ENCODE measurements around the gene TSPAN31.
A peak's percentile ranks its signal among the peaks of the same experiment; 100 is the strongest.
"Not testable (repeated sequence)": the region's sequence is repeated elsewhere in the genome, so short reads cannot be mapped to it uniquely, and the experiment has no call there.

The TSPAN31 gene, protein sequence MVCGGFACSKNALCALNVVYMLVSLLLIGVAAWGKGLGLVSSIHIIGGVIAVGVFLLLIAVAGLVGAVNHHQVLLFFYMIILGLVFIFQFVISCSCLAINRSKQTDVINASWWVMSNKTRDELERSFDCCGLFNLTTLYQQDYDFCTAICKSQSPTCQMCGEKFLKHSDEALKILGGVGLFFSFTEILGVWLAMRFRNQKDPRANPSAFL

DNA sequence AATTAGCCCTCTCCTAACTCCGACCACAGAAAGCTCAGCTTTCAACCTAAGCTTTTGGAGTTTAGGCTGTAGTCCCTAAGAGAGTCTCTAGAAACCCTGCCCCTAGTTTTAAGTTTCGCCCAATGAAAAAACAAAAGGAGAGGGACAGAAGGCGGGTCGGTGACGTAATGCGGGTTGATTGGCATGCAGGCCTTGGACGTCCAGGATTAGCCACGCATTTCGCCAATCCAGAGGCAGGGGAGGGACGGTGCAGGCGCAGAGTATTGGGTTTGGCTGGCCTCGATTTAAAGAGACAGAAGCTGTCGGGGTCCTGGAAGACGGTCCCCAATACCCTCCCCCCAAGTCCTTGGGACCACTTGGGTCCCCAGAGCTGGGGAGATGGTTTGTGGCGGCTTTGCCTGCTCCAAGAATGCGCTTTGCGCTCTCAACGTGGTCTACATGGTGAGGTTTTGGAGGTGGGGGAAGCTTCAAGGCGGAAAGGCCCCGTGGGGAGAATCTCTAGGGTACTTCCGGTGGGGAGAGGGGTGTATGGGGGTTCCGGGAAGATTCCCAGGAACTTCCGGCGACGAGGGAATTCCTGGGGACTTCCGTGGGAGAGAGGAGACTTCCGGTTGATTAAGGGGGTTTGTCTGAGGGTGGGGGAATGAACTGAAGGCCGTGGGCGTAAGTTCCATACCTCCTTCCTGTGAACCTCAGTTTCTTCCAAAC lies at the start of gene TSPAN31:
Gene TSPAN31 (plus strand): TSS at position 263 of the 708 bp plus-strand sequence. CDS start 116 bp downstream, at position 379.
- peak; percentile 95 for DNase-seq (ENCODE audit: low spot score)

DNA sequence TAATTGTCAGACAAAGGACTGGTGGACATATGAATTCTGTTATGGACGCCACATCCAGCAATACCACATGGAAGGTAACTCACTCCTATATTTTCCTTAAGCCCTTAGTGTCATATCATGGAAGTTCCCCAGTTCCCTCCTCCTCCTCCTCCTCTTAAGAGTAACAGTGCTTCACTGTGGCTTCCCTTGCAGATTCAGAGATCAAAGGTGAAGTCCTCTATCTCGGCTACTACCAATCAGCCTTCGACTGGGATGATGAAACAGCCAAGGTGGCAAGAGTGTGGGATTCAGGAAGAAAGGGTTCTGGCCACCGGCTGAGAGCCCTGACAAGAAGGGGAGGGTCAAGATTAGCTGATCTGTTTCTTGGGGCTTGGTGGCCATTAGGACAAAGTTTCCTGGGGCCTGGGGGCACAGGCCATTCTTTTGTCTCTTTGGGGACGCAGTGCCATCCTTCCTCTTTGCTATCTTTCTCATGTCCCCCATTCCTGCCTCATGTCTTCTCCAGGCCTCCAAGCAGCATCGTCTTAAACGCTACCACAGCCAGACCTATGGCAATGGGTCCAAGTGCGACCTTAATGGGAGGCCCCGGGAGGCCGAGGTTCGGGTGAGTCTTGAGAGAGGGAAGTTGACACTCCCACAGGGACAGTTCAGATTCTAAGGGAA lies 48.9 kb upstream of the TSPAN31 start:
- no peak for DNase-seq (ENCODE audit: low spot score)

DNA sequence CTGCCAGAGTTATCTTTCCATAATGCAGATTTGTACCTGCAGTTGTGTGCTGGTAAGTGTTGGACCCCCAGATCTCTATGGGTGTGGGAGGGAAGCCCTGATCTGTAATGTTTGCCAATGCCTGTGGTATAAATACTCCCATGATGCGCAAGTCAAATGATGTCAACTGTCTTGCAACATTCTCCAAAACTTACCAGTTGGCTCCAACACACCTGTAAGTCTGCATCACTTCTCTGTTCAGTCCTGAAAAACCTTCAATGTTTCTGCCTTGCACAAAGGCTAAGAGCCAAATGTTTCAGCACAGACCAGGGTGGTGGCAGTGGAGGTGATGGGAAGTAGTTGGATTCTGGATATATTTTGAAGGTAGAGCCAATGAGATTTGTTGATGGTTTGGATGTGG lies 47.8 kb upstream of the TSPAN31 start:
- DNase-seq (ENCODE audit: low spot score): no peak

DNA sequence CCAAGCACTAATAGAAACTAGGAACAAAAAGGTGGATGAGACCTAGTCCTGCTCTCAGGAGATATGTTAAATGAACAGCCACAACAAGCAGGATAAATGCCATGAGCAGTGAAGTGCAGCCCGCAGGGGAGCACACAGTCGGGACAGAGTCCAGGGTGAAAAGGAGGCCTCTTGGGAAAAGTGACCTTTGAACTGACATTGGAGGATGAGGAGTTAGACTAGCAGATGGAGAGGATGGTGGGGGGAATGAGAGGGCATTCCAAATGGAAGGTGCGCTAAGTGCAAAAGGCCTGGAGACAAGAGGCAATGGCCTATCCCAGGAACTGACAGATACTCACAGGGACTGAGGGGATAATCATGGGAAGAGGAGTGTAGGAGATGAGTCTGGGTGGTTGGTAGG lies 46.4 kb upstream of the TSPAN31 start:
- DNase-seq (ENCODE audit: low spot score): no peak

DNA sequence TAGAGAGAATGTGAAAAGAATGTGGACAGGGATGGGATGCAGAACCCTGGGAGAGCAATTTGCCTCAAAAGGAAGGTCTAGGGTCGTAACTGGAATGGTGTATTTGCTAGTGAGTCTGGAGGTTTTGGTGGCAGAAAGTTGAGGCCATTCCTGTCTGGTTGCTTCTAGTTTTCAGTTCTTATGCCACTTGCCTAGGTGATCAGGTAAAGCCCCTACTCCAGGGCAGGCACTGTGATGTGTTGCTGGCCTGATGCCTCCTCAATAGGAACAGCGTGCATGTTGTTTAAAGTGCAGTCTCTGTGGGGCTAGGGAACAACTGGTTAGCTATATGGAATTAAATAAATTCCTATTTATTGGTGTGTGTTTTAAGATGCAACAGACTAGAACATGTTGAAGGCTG lies 44.5 kb upstream of the TSPAN31 start:
- no peak for DNase-seq (ENCODE audit: low spot score)

DNA sequence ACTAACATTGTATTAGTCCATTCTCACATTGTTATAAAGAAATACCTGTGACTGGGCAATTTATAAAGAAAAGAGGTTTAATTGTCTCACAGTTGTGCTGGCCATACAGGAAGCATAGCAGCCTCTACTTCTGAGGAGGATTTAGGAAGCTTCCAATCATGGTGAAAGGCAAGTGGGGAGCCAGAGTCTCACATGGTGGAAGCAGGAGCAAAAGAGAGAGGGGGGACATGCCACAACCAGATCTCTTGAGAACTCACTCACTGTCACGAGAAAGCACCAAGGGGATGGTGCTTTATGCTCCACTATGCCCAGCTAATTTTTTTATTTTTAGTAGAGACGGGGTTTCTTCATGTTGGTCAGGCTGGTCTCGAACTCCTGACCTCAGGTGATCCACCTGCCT lies 37.6 kb upstream of the TSPAN31 start:
- DNase-seq (ENCODE audit: low spot score): no peak

DNA sequence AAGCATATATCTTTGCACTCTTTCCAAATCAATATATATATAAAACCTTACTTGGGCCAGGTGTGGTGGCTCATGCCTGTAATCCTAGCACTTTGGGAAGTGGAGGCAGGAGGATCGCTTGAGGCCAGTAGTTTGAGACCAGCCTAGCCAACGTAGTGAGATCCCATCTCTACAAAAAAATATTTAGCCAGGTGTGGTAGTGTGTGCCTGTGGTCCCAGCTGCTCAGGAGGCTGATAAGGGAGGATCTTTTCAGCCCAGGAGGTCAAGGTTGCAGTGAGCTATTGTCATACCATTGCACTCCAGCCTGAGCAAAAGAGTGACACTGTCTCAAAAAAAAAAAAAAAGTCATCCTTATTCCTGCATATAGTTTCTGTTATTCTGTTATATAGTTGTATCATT lies 36.5 kb upstream of the TSPAN31 start:
- no peak for DNase-seq (ENCODE audit: low spot score)

DNA sequence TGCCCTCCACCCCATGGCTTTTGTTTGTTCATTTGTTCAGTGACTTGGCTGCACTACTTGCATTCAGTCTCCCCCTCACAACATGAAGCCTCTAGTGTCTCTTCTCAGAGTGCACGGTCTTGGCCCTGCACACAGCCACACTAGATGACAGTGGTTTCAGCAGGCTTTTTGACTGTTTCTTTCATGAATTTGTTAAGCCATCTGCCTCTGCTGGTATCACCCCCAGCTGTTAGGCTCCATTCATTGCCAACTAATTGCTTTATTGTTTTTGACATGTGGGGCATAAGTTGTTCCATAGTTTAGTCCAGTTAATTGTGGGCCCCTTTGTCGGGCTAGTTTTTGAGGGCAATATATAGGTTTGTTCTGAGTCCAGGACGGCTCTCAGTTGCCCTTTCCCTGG lies 32.1 kb upstream of the TSPAN31 start:
- DNase-seq (ENCODE audit: low spot score): no peak

DNA sequence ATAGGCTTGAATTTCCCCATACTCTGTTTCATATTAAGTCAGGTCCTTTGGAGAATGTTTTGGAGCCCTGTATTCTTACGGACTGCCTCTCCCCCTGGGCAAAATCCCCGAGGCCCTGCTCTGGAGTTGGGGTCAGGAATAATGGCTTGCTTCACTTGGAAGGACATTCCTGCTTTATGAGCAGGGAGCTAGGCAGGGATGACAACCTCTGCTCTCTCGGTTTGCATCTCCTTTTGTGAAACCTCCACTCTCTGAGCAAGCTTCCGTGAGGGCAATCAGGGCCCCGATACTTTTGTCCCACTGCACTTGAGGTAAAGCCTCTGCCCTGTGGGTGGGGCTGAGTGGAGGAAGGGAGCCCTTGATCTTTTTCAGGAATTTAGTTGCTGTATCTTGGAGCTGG lies 31.6 kb upstream of the TSPAN31 start:
- DNase-seq (ENCODE audit: low spot score): no peak

DNA sequence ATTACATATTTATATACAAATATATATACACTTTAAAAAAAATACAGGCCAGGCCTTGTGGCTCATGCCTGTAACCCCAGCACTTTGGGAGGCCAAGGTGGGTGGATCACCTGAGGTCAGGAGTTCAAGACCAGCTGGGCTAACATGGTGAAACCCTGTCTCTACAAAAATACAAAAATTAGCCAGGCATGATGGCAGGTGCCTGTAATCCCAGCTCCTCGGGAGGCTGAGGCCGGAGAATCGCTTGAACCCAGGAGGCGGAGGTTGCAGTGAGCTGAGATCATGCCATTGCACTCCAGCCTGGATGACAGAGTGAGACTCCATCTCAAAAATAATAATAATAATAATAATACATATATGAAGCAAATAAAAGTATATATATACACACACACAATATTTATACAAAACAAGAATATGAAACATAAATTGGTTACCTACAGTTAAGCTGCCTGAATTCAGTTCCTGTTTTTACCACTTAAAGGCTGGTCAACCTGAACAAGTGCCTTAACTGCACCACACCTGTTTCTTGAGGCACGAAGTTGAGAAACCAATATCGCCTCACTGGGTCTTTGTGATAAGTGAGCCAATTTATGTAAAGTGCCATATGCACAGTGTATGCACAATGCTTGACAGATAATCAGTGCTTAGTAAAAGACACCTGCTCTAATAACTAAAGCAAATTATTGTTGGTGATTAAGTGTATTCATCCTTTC lies 29.6 kb upstream of the TSPAN31 start:
- DNase-seq (ENCODE audit: low spot score): not testable (repeated sequence)

DNA sequence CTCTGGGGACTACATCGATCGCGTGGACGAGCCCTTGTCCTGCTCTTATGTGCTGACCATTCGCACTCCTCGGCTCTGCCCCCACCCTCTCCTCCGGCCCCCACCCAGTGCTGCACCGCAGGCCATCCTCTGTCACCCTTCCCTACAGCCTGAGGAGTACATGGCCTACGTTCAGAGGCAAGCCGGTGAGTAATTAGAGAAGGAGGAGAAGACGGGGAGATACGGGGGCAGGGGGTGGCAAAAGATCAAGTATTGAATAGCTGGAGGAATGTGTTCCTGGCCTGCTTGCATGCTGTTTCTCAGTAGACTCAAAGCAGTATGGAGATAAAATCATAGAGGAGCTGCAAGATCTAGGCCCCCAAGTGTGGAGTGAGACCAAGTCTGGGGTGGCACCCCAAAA lies 29.1 kb upstream of the TSPAN31 start:
- no peak for DNase-seq (ENCODE audit: low spot score)

DNA sequence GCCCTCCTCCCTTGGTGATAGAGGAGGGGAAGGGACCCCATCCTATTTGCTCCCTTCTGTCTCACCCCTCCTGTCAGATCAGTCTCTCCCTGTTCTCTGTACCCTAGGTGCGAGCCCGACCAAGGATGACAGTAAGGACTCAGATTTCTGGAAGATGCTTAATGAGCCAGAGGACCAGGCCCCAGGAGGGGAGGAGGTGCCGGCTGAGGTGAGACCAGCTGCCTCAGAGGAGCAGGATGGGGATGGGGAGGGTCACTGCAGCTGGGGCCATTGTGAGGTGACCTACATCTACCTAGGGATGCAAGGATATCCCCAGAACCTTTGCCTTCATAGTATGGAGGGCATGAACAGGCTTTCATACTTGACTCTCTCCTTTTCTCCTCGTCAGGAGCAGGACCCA lies 28.5 kb upstream of the TSPAN31 start:
- no peak for DNase-seq (ENCODE audit: low spot score)

DNA sequence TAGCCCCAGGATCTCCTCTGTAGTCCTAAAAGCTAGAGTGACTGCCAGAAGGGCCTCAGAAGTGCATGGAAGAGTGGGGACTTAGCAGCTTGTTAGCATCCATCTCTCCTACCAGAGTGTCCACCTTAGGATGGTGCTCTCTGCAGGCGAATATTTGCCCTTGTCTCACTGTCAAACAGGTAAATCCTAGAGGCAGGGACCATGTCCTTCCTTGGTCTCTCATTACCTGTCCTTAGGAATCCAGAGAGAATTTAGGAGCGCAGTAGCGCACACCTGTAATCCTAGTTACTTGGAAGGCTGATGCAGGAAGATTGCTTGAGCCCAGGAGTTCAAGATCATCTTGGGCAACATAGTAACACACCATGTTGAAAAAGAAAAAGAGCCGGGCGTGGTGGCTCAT lies 27.7 kb upstream of the TSPAN31 start:
- DNase-seq (ENCODE audit: low spot score): no peak

DNA sequence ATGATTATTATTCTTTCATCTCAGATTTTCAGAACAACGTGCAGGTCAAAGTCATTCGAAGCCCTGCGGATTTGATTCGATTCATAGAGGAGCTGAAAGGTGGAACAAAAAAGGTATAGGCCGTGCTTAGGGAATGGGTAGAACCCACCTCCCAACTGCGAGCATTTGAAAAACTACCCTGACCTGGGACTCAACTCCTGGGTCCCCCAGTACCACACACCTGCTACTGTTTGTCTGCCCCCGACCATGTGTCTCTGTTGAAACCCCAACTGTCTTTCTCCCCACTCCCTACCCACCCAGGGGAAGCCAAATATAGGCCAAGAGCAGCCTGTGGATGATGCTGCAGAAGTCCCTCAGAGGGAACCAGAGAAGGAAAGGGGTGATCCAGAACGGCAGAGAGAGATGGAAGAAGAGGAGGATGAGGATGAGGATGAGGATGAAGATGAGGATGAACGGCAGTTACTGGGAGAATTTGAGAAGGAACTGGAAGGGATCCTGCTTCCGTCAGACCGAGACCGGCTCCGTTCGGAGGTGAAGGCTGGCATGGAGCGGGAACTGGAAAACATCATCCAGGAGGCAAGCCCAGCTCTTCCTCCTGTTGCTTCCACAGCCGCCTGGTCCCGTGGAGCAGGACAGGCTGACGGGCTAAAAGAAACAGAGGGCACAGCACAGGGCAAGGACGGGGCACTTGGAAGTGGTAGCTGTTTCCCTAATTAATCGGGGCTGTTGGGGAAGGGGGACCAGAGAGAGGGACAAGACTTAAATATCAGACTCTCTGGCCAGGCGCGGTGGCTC lies 26.8 kb upstream of the TSPAN31 start:
- DNase-seq (ENCODE audit: low spot score): no peak

DNA sequence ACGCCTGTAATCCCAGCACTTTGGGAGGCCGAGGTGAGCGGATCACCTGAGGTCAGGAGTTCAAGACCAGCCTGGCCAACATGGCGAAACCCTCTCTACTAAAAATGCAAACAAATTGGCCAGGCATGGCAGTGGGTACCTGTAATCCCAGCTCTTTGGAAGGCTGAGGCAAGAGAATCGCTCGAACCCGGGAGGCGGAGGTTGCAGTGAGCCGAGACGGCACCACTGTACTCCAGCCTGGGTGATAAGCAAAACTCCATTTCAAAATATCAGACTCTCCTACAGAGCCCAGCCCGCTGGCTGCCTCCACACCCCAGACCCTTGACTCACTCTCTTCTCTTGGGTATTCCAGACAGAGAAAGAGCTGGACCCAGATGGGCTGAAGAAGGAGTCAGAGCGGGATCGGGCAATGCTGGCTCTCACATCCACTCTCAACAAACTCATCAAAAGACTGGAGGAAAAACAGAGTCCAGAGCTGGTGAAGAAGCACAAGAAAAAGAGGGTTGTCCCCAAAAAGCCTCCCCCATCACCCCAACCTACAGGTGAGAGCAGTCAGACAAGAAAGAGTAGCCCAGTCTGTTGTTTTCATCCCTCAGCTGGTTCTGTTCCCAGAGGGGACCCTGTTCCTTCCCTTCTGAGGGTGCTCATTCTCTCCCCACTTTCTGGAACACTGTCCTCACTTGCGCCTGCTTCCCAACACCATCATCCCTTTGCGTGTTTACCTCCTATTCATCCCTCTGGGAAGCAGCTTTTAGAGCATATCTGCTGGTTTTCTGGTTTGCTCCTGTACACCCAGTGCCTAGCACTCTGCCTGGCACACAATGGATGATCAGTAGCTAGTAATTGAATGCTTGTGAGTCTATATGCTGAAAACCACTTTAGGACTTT lies 26.0 kb upstream of the TSPAN31 start:
- DNase-seq (ENCODE audit: low spot score): no peak

DNA sequence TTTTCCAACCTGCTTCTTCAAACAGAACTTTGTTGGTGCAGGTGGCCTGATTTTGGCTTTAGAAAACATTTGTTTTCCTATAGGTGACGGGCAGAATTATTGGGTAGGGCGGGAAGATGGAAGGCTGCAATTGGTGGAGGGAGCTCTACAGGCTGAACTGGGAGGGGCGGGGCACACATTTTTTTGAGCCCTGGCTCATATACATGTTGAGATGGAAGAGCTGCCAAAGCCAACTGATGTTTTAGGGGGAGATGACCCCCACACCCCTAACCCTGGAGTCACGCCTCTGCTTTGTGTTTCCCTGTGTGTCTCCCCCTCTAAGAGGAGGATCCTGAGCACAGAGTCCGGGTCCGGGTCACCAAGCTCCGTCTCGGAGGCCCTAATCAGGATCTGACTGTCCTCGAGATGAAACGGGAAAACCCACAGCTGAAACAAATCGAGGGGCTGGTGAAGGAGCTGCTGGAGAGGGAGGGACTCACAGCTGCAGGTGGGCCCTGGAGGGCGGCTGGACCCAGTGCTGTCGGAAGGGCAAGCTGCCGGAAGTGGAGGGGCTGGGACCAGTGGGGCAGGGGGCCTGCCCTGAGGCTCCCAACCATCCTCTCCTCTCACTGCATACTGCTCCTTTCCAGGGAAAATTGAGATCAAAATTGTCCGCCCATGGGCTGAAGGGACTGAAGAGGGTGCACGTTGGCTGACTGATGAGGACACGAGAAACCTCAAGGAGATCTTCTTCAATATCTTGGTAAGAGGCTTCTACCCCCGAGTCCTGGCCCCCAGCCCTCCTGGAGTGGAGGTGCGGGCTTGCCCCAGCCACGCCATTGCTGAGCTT lies 24.8 kb upstream of the TSPAN31 start:
- no peak for DNase-seq (ENCODE audit: low spot score)

DNA sequence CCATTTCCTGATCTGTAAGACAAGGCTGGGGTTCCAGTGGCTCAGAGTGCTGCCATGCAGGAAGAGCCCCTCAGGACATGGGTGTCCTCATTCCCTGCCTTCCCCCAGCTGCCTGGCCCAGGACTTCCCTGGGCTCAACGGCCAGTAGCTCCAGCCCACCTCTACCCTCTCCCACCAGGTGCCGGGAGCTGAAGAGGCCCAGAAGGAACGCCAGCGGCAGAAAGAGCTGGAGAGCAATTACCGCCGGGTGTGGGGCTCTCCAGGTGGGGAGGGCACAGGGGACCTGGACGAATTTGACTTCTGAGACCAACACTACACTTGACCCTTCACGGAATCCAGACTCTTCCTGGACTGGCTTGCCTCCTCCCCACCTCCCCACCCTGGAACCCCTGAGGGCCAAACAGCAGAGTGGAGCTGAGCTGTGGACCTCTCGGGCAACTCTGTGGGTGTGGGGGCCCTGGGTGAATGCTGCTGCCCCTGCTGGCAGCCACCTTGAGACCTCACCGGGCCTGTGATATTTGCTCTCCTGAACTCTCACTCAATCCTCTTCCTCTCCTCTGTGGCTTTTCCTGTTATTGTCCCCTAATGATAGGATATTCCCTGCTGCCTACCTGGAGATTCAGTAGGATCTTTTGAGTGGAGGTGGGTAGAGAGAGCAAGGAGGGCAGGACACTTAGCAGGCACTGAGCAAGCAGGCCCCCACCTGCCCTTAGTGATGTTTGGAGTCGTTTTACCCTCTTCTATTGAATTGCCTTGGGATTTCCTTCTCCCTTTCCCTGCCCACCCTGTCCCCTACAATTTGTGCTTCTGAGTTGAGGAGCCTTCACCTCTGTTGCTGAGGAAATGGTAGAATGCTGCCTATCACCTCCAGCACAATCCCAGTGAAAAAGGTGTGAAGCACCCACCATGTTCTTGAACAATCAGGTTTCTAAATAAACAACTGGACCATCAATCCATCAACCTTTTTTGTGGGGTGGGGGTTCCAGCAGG lies 23.9 kb upstream of the TSPAN31 start:
- no peak for DNase-seq (ENCODE audit: low spot score)

DNA sequence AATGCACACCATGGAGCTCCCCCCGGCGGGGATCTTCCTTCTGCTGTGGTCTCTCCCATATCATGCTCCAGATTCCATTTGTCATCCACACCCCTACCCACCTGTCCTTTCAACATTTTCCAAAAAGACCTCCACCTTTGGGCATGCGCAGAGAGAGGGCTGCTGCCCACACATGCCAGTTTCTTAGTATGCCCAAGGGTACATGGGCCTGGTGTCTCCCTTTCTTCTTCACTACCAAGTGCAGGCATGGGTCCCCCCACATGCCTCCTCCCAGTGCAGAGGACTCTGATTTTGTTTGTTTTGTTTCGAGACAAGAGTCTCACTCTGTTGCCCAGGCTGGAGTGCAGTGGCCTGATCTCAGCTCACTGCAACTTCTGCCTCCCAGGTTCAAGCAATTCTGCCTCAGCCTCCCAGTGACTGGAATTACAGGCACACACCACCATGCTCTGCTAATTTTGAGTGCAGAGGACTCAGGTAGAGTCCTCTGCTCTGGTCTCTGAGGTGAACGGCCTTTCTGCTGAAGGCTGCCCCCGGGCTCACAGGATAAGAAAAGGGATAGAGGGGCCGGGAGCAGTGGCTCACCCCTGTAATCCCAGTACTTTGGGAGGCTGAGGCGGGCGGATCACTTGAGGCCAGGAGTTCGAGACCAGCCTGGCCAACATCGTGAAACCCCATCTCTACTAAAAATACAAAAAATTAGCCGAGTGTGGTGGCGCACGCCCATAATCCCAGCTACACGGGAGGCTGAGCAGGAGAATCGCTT lies 22.8 kb upstream of the TSPAN31 start:
- DNase-seq (ENCODE audit: low spot score): not testable (repeated sequence)
